Stomach (tissue), 4 donors: ENCODE data around the gene SH3RF2.

Experiments
- CTCF ChIP-seq, 7 experiments: fragments of 450-650 bp in 4 of 7; fragments of 200-600 bp in 3 of 7; sonication (generic) in 3 of 7; IDR thresholded peaks; one replicate each; pipeline ENCODE4 v1.5.1; 2016 to 2019; ENCODE audit warnings: antibody characterized with exemption in 7 of 7, control low read depth in 2 of 7, mild to moderate bottlenecking in 1 of 7
- POLR2AphosphoS5 ChIP-seq, 3 donors: sonication (generic); formaldehyde crosslinking; IDR thresholded peaks; one replicate each; pipeline ENCODE4 v1.6.1; 2016; ENCODE audit warnings: antibody characterized with exemption in 3 of 3

GRCh38 chr5:145944328-145944727 is 8.0 kb downstream of the SH3RF2 start:
- TF ChIP-seq CTCF (IDR thresholded peaks at IDR 0.05) = no peak
- TF ChIP-seq POLR2AphosphoS5 (IDR thresholded peaks at IDR 0.05) = peak in 2 of 3 donors; percentile 56 to 74
